GM19240 (cell line): Measurements from ENCODE around the gene OR2C1.
A peak's percentile ranks its signal among the peaks of the same experiment; 100 is the strongest.

ENCODE experiments used
- DNase-seq: peaks from one replicate; pipeline ENCODE4 v3.0.0; 2011; ENCODE audit warnings: low spot score; ENCODE audit not compliant: insufficient read length

OR2C1 gene

DNA sequence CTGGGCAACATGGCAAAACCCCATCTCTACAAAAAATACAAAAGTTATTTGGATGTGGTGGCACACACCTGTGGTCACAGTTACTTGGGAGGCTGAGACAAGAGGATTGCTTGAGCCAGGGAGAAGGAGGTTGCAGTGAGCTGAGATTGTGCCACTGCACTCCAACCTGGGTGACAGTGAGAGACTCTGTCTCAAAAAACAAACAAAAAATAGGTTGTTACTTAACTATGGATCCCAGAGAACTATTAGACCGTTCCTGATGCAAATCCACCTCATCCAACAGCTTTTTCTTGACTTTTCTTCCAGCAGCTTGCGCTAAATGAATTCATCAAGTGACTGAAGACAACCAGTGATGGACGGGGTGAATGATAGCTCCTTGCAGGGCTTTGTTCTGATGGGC is at the start of gene OR2C1:
TSS of gene OR2C1 (plus strand) at position 301 of the 400 bp plus-strand sequence. CDS start at position 353, 52 bp downstream.
- no peak for DNase-seq

DNA sequence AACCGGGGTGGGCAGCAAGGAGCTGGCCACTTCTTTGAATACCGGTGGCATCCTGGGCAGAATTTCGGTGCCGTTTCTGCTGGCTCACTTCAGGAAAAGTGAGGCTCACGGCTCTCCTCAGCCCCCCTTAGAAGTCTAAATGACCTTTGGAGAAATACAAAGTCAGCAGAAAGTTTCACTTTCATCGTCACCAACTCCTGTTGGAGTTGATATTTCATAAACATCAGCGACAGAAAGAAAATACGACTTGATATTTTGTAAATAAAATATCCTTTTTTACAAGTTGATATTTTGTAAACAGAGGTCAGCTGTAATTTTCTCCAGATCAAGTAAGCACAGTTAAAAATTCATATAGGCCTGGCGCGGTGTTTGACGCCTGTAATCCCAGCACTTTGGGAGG is 49.6 kb upstream of the OR2C1 start:
- no peak for DNase-seq

DNA sequence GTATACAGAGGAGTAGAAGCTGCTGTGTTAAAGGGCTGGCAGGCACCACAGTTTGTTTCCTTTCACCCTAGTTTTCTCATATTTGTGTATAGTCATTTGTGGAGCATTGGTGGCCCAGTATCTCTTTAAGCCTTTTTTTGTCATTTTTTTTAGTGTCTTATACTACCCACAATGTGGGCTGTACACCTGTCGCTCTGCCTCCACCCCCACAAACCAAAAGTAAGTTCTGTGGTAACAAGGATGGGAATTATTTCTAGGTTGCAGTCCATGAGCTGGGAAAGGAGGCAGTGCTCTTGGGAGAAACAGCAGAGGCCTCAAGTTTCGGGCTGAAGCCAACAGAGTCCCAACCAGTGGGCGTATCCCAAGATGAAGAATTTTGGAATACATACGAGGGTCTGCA is 44.2 kb upstream of the OR2C1 start:
- no peak for DNase-seq

DNA sequence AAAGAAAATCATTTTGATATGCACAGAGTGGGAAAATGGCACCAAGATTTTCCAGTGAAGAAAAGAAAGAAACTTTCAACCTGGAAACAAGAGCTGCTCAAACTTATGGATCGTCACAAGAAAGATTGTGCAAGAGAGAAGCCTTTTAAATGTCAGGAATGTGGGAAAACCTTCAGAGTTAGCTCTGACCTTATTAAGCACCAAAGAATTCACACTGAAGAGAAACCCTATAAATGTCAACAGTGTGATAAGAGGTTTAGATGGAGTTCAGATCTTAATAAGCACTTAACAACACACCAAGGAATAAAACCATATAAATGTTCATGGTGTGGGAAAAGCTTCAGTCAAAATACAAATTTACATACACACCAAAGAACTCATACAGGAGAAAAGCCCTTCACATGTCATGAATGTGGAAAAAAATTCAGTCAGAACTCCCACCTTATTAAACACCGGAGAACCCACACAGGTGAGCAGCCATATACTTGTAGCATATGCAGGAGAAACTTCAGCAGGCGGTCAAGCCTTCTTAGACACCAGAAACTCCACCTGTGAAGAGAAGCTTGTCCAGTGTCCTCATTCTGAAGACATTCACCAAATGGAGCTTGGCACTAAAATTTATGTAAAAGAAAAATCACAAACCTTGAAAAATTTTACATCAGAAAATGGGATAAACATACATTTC is 38.2 kb upstream of the OR2C1 start:
- DNase-seq = no peak

DNA sequence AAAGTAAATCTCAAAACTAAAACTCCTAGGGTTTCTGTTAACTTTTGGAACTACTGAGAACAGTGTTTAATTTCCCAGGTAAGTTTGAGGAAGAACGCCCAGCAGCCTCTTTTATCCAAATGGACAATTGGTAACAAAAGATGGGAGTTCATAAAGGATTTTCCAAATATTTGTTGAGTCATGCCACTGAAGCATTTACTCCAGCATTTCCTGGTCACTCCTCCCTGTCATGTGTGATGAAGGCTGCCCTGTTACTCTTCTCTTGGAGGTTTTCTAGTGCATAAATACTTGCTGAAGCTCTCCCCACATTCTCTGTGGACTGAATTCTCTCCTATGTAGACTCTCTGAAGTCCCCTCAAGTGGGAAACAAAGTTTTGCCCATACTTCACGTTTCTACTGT is 33.9 kb upstream of the OR2C1 start:
- no peak for DNase-seq

DNA sequence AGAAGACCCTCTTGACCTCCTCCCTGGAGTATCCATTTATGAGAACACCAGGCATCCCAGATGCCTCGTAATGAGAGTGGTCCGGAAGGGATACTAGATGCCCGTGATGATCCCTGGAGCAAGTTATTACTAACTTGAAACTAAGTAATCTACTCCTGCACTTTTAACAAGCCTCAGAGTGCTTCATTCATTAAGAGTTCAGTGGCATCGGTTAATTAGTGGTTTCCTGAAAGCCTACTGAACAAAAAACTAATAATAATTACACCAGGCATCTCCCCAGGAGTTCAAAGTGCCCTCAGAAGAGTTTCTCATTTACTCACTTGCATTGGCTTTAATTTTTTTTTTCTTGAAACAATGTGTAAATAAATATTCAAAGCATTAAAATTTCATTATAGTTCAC is 28.2 kb upstream of the OR2C1 start:
- DNase-seq = no peak

DNA sequence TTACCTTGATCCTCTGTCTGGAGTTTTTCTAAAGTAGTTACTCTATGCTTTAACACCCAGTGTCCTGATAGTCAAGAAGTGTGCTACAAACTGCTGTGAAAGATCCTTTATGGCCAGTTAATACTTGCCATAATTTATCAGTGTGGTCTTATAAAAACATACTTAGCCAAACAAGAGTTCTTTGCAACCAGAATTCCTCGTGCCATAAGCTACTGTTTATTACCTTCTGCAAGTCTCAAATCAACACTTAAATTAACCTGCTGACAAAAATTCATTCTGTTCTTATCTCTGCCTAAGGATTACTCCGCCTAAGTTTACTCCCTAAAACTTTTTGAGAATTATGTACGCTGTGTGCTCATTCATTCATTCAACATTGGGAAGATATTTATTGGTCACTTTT is 27.6 kb upstream of the OR2C1 start:
- no peak for DNase-seq

DNA sequence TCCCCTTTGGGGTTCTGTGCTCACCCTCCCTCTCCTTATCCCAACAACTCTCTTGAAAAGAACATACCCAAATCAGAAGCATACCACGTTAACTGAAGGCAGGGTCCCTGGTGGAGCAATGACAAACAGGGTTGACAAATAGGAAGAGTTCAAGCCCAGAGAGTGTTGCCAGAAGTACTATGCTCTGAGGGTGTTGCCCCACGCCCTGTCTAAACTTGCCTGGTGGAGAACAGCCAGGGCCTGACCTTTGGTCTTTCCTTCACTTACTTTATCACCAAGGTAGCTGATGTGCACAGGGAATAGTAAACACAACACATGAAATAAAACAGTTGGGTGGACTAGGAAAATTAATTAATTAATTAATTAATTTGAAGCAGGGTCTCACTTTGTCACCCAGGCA is 27.0 kb upstream of the OR2C1 start:
- DNase-seq = no peak

DNA sequence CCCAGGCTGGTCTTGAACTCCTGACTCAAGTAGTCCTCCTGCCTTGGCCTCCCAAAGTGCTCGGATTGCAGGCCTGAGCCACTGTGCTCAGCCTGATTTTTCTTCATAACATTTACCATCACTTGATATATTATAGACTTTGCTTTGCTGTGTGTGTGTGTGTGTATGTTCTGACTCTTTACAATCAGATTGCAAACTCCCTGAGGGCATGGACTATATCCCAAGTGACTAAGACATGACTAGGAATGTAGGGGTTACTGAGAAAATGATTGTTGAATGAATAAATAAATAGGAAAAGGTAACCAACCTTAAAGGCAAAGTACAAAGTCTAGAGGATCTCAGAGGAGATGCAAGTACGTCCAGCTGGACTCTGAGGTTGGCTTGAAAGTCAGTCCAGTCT is 9.6 kb upstream of the OR2C1 start:
- no peak for DNase-seq

DNA sequence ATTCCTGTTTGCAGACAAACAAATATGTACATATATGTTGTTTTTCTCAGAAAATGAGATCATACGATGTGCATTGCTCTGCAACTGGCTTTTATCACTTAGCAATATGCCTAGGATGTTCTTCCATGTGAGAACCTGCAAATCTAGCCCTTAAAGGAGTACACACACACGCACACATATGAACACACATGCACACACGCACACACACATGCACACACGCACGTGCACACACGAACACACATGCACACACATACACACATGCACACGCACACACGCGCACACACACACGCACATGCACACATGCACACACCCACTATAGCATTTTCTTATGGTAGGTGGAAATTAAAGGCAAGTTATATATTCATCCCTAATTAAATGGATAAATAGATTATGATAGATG is 8.1 kb upstream of the OR2C1 start:
- DNase-seq = no peak

DNA sequence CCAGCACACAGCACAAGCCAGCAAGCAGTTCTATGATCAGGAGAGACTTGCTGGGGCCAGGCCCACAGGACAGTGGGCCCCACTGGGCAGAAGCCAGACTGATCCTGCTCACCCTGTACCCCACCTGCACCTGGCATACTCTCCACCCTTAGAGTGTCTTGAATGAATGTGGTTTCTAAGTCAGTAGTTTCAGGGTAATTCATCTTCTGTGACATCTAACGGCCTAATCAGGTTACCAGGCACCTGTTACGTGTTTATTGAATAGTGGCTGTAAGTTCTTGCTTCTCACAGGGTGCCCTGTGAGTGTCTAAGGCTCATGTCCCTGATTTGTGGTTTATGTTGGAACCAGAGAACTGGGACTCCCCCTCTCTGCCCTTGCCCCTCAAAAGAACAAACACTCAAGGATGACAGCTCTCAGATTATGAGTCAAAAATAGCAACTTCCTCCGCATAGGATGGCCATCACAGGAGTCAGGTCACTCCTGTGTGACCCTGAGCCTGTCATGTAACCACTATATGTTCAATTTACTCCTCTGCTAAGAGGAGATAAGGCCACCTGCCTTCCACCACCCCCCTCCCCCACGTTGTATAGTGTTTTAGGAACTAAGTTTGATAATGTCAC is 7.0 kb upstream of the OR2C1 start:
- no peak for DNase-seq

DNA sequence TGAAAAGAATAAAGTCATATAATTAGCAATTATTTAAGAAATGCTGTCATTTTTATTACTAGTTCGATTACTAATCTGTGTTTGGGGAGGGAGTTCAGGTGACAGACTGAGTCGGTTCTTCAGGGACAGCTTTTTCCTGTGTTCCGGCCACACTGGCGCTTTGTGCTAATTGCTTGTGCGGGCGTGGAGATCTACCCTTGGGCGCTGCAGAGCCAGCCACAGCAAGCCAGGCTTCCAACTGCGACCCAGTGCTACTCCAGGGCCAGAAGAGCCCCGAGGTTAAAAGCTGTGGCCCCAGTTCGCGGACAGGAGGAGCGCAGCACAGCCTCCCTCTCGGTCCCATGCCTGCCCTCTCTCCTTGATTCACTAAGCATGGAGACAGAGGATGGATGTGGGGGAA is 6.5 kb upstream of the OR2C1 start:
- DNase-seq = no peak

DNA sequence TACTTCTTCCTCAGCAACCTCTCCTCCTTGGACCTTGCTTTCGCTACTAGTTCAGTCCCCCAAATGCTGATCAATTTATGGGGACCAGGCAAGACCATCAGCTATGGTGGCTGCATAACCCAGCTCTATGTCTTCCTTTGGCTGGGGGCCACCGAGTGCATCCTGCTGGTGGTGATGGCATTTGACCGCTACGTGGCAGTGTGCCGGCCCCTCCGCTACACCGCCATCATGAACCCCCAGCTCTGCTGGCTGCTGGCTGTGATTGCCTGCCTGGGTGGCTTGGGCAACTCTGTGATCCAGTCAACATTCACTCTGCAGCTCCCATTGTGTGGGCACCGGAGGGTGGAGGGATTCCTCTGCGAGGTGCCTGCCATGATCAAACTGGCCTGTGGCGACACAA is 429 bp downstream of the OR2C1 start:
- no peak for DNase-seq

DNA sequence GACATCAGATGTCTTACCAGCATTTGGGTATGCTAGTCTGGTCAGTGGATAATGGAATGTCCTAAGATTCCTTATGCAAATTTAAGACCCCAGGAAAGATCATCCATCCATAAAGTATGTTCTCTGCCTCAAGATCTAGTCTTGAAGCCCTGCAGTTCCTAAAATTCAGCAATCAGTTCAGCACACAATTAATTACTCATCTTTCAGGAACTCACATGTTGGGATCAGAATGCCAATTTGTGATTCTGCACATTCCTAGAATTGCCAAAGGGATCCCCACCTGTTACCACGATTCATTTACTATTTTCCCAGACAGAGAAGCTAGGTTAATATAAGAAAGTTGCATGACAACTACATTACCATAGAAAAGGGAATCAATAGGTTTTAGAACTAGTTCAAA is 3.2 kb downstream of the OR2C1 start:
- no peak for DNase-seq

DNA sequence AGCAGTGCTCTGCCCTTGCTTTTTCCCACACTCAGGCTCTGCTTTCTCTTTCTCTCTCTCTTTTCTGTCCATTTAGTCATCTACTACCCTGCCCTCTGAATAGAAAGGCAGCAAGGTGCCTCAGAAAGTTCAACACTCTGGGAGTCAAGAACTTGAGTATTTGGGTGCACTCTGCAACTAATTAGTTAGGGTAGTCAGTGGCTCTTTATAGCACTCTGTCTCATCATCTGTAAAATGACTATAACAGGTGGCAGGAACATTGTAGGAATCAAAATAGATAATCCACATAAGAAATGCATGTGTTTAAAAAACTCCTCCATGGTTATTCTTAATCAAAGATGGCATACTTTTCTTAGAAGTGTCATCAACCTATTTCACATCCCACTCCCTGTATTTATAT is 7.2 kb downstream of the OR2C1 start:
- no peak for DNase-seq

DNA sequence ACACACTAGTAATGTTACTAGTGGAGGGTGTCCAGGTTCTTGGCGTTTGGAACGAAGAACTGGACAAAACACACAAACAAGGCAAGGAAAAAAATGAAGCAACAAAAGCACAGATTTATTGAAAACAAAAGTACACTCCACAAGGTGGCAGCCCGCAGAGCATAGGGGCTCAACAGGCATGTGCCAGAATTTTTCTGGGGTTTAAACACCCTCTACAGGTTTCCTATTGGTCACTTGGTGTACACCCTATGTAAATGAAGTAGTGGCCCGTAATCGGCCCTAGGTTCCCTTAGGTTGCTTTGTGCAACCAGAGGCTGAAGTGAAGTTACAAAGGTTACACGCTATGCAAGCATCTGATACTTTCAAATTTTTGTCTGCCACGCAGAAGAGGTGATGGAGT is 8.1 kb downstream of the OR2C1 start:
- no peak for DNase-seq

DNA sequence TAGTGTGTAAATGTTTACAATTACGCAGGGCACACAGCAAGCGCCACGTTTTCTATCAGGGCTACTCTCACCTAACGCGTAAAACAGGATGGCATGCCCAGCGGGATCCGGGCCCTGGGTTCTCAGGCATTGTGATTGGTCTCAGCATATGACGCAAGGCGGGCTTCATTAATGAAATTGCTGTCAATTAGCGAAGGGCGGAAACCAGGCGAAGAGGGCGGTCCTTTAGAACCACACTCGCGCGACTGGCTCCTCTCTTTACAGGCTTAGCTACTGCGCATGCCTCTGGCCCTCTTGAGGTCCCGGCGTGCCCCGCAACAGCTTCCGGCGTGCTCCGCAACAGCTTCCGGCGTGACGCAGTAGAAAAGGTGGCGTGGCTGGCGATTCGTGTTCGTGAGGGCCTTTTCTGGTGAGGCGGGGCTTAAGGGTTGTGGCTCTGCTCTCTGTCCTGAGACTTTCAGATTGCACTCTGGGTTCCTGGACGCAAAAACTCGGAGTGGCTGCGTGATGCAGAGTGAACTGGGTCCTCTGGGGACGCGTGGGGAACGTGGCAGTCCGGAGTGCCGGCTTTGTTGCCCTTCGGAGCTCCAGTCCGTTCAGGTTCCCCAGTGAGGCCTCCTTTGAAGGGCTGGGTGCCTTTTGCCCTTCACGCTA is 9.2 kb downstream of the OR2C1 start:
- peak; percentile 65 for DNase-seq

DNA sequence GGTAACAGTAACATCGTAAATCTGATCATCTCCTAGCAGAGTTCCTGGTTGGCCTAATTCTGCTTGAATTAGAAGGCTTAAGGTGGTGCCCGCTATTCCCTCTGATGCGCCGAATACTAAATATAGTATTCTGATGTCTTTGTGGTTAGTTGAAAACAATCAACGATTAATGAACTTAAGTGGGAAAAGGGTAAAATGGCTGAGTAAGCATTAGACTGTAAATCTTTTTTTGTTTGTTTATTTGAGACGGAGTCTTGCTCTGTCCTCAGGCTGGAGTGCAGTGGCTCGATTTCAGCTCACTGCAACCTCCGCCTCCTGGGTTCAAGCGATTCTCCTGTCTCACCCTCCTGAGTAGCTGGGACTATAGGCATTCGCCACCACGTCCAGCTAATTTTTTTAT is 13.4 kb downstream of the OR2C1 start:
- DNase-seq = no peak

DNA sequence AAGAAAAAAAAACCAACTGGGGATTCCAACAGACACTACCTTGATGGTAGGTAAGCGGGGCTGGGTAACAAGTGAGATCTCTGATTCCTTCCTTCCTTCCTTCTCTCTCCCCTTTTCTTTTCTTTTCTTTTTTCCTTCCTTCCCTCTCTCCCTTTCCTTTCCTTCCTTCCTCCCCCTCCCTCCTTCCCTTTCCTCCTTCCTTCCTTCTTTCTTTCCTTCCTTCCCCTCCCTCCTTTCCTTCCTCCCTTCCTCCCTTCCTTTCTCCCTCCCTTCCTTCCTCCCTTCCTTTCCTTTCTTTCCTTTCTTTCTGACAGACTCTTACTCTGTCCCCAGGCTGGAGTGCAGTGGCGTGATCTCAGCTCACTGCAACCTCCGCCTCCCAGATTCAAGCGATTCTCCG is 20.0 kb downstream of the OR2C1 start:
- no peak for DNase-seq

DNA sequence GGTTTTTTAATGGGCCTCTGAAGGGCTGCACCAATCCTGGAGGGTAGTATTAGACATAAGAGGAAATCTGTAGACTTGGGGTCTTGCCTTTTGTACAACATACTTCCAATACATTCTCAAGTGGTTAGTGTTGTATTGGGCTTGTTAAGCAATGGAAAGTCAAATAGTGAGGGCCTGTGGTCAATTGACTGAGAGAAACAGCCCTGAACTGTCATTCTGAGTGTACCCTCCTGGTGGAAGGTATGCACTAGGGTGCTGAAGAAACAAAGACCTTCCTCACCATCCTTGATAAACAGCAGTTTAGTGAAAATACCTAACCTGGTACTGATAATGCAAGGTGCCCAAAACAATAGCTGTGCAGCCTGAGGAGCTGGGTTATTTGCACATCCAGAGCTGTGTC is 22.2 kb downstream of the OR2C1 start:
- DNase-seq = no peak

DNA sequence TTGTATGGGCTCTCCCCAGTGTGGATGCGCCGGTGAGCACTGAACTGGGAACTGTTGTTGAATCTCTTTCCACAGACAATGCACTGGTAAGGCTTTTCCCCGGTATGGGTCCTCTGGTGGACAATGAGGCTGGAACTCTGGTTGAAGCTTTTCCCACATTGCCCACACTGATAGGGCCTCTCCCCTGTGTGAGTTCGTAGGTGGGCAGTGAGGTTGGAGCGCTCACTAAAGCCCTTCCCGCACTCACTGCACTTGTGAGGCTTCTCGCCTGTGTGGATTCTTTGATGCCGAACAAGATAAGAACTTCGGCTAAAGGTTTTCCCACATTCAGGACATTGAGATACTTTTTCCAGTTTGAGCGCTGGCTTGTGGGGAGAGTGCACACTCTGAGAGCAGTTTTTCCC is 27.4 kb downstream of the OR2C1 start:
- DNase-seq = no peak

DNA sequence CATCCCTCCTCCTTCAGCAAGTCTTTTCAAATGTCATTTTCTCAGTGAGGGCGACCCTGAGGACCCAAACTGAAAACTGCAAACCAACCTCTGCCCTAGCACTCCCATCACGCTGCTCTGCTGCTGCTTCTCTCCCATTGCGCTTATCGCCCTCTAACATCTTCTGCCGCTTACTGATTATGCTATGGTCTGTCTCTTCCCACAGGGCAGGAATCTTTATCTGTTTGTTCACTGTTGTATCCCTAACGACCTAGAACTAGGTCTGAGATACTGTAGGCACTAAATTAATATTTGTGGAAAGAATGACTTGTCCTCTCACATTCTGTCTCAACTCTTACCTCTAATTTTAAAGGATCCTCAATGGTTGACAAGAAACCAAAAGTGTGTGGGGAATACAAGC is 32.6 kb downstream of the OR2C1 start:
- DNase-seq = no peak
